ENCODE results near the gene PIGT.

DNA sequence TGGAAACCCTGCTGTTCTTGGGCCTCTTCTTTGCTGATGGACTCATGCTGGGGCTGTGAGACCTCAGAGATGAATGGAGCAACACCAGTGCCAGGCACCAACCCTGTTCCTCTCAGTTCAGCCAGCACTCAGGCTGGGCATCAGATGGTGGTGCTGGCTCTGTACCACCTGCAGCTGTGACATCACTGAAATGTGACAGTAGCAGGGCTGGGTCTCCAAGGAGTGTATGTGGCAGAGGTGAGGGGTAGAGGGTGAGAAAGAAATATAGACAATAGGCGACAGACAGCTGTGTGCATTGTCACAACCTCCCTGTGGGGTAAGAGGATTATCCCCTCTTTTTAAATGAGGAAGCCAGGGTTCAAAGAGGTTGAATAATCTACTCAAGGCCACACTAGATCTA is 37.8 kb upstream of the PIGT start, which contains the start of gene TP53TG5:
- no peak for TF ChIP-seq POLR2AphosphoS5 (IDR thresholded peaks at IDR 0.05; ENCODE audit: low read depth, low read length)
- TF ChIP-seq, protein P1, sequence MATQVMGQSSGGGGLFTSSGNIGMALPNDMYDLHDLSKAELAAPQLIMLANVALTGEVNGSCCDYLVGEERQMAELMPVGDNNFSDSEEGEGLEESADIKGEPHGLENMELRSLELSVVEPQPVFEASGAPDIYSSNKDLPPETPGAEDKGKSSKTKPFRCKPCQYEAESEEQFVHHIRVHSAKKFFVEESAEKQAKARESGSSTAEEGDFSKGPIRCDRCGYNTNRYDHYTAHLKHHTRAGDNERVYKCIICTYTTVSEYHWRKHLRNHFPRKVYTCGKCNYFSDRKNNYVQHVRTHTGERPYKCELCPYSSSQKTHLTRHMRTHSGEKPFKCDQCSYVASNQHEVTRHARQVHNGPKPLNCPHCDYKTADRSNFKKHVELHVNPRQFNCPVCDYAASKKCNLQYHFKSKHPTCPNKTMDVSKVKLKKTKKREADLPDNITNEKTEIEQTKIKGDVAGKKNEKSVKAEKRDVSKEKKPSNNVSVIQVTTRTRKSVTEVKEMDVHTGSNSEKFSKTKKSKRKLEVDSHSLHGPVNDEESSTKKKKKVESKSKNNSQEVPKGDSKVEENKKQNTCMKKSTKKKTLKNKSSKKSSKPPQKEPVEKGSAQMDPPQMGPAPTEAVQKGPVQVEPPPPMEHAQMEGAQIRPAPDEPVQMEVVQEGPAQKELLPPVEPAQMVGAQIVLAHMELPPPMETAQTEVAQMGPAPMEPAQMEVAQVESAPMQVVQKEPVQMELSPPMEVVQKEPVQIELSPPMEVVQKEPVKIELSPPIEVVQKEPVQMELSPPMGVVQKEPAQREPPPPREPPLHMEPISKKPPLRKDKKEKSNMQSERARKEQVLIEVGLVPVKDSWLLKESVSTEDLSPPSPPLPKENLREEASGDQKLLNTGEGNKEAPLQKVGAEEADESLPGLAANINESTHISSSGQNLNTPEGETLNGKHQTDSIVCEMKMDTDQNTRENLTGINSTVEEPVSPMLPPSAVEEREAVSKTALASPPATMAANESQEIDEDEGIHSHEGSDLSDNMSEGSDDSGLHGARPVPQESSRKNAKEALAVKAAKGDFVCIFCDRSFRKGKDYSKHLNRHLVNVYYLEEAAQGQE (IDR thresholded peaks at IDR 0.05; ENCODE audit: insufficient read depth in 1 of 2, low read depth in 2 of 2, low read length in 2 of 2): no peak

All from PFSK-1 (cell line).